Panc1 (cell line): ENCODE results near the gene AGMAT. TPM values are rescaled to one million over a fixed set of nuclear protein-coding genes. Genes with fewer than 3 reads are reported as not detected.
"Not testable (repeated sequence)": the region's sequence is repeated elsewhere in the genome, so short reads cannot be mapped to it uniquely, and the experiment has no call there.

Experiments
- ATAC-seq: fragments of 200-7000 bp; cut with Tn5 transposase; 2 replicates; pipeline ENCODE4 v1.9.1; 2020; ENCODE audit warnings: mild to moderate bottlenecking, moderate library complexity
- BruUV-seq: library from RNA; stranded (reverse); fragments of 400-500 nt; replicated peaks from 2 replicates; lab custom pipeline; 2021; lab: Mats Ljungman, UMichigan
- CTCF ChIA-PET: fragments of 300-600 bp; sonication (Branson Sonifier 250); formaldehyde crosslinking; loops from one replicate; lab custom pipeline; 2022; ENCODE audit warnings: antibody characterized with exemption; lab: Charles Lee
- POLR2A ChIA-PET: fragments of 300-600 bp; sonication (Branson Sonifier 250); formaldehyde crosslinking; loops from one replicate; lab custom pipeline; 2022; ENCODE audit warnings: antibody characterized with exemption; lab: Charles Lee
- DNase-seq: peaks from one replicate; pipeline ENCODE4 v3.0.0-alpha.2; 2010; ENCODE audit warnings: low read depth, low spot score
- H3K27ac ChIP-seq: 2 replicates; pipeline ENCODE4 v1.5.1; 2011; ENCODE audit warnings: mild to moderate bottlenecking, low read length, inconsistent platforms
- H3K27me3 ChIP-seq: fragments of 200-500 bp; sonication (Bioruptor generic); 2 replicates; pipeline ENCODE4 v1.6.0; 2014; ENCODE audit warnings: low read length, inconsistent platforms; ENCODE audit not compliant: control insufficient read depth, insufficient read depth
- H3K36me3 ChIP-seq: fragments of 200-500 bp; sonication (Bioruptor generic); 2 replicates; pipeline ENCODE4 v1.5.1; 2014; ENCODE audit warnings: inconsistent platforms, mild to moderate bottlenecking, low read length, moderate library complexity; ENCODE audit not compliant: control insufficient read depth, insufficient read depth
- H3K4me1 ChIP-seq: 2 replicates; pipeline ENCODE4 v1.5.1; 2011; ENCODE audit warnings: inconsistent platforms, mild to moderate bottlenecking, low read length, moderate library complexity; ENCODE audit not compliant: control insufficient read depth, insufficient read depth
- H3K4me3 ChIP-seq, 2 experiments: 2 replicates each; pipeline ENCODE4 v1.5.1; 2011 to 2012; ENCODE audit warnings: low read depth in 2 of 2, low read length in 2 of 2, mild to moderate bottlenecking in 2 of 2, inconsistent platforms in 1 of 2, moderate library complexity in 1 of 2
- H3K9me3 ChIP-seq: fragments of 200-500 bp; sonication (Bioruptor generic); 2 replicates; pipeline ENCODE4 v1.5.1; 2014; ENCODE audit warnings: low read depth, mild to moderate bottlenecking, inconsistent platforms, low read length, moderate library complexity; ENCODE audit not compliant: control insufficient read depth, insufficient read depth
- CTCF ChIP-seq: fragments of 450-650 bp; IDR thresholded peaks from 2 replicates; pipeline ENCODE4 v1.5.1; 2017; ENCODE audit warnings: mild to moderate bottlenecking
- POLR2AphosphoS5 ChIP-seq: IDR thresholded peaks from 2 replicates; pipeline ENCODE4 v1.6.1; 2012; ENCODE audit warnings: mild to moderate bottlenecking, low read depth, low read length, moderate library complexity
- REST ChIP-seq, 2 experiments: IDR thresholded peaks; 2 replicates each; pipeline ENCODE4 v1.6.1; 2011 to 2012; ENCODE audit warnings: low read depth in 2 of 2, control low read depth in 1 of 2, low read length in 1 of 2, mild to moderate bottlenecking in 1 of 2, moderate library complexity in 1 of 2; ENCODE audit not compliant: insufficient read depth in 1 of 2
- SIN3A ChIP-seq: IDR thresholded peaks from 2 replicates; pipeline ENCODE4 v1.6.1; 2012; ENCODE audit warnings: low read depth, mild to moderate bottlenecking, low read length, moderate library complexity, borderline replicate concordance; ENCODE audit not compliant: insufficient read depth
- TCF7L2 ChIP-seq: IDR thresholded peaks from 2 replicates; pipeline ENCODE4 v1.6.1; 2011; ENCODE audit warnings: mild to moderate bottlenecking, low read depth, low read length, inconsistent platforms
- in situ Hi-C: cut with HindIII; loops from 2 replicates; pipeline ENCODE4 v1.10.0; 2016; ENCODE audit warnings: low sequenced_read_pairs, low pct_unique_long_range_greater_than_20kb
- intact Hi-C: fragments of 100-400 bp; cut with micrococcal nuclease; formaldehyde crosslinking; loops from one replicate; pipeline ENCODE4 v1.10.0; 2022; ENCODE audit not compliant: unreplicated experiment
- total RNA-seq: library from RNA; stranded (reverse); gene quantifications from one replicate; pipeline ENCODE4 v1.2.1, GENCODE V29; 2021; ENCODE audit not compliant: unreplicated experiment

The AGMAT gene
- total RNA-seq, 1 experiment from 2014 or later = 3.1 TPM

- DNase-seq (no peak), ATAC-seq (no peak)
- ChIA-PET CTCF (no interaction called here), POLR2A (interaction anchor here (0.6 kb wide), 1 partner anchor 71 kb away, joined by 3 read pairs; no protein-coding TSS in a partner anchor)
- H3K4me1 ChIP-seq = peaks cover 10% of the 10 kb centered on the region; the same call in 1 of the 2 replicates
- no TSS peak for BruUV-seq
- TF ChIP-seq SIN3A (no peak), POLR2AphosphoS5 (no peak), TCF7L2 (no peak), REST (IDR thresholded peaks at IDR 0.05; ENCODE audit: insufficient read depth in 1 of 2, low read depth in 2 of 2, low read length in 1 of 2) (no peak), CTCF (no peak)
- in situ Hi-C loops (no loop called here), intact Hi-C loops (no loop called here)
- H3K4me3 ChIP-seq = no peak overlapping the region
- no peaks in the 10 kb centered on the region for H3K36me3 ChIP-seq
- no peaks in the 10 kb centered on the region for H3K9me3 ChIP-seq
- H3K27me3 ChIP-seq = no peaks in the 10 kb centered on the region
- H3K27ac ChIP-seq = no peak overlapping the region
Observed at GRCh38 chr1:15605398-15606383, 20.8 kb upstream of the AGMAT start.

- H3K4me3 ChIP-seq, POLR2A ChIA-PET, BruUV-seq, DNase-seq, H3K27me3 ChIP-seq, in situ Hi-C loops, H3K27ac ChIP-seq, H3K36me3 ChIP-seq, ATAC-seq, intact Hi-C loops, H3K9me3 ChIP-seq: not testable (repeated sequence)
- H3K4me1 ChIP-seq = peaks cover 10% of the 10 kb centered on the region; the same call in 1 of the 2 replicates
- CTCF ChIA-PET = interaction anchor here (0.7 kb wide), 1 partner anchor 478 kb away, joined by 4 read pairs; no protein-coding TSS in a partner anchor
Observed at GRCh38 chr1:15604400-15604799, 19.5 kb upstream of the AGMAT start.

- in situ Hi-C loops, intact Hi-C loops, H3K36me3 ChIP-seq, DNase-seq, H3K9me3 ChIP-seq, CTCF ChIA-PET, H3K27me3 ChIP-seq, ATAC-seq: not testable (repeated sequence)
- H3K4me3 ChIP-seq = peak overlapping the region; percentile 70 to 90
- peak overlapping the region; percentile 90 for H3K27ac ChIP-seq
- peaks cover 10% of the 10 kb centered on the region; the same call in 1 of the 2 replicates for H3K4me1 ChIP-seq
- BruUV-seq = TSS peak; percentile 58
- POLR2A ChIA-PET = interaction anchor here (0.5 to 0.7 kb wide), 2 partner anchors 14 to 75 kb away, joined by 3 to 4 read pairs; no protein-coding TSS in a partner anchor
Observed at GRCh38 chr1:15603966-15604282, 19.1 kb upstream of the AGMAT start.
